GM15510 (cell line): ENCODE data around the gene INSYN2B.

Experiments
- POLR2A ChIP-seq: IDR thresholded peaks from 3 replicates; pipeline ENCODE4 v1.6.1; 2011; ENCODE audit warnings: borderline replicate concordance; ENCODE audit not compliant: insufficient read length; ENCODE audit errors: extremely low read depth

Gene INSYN2B

DNA sequence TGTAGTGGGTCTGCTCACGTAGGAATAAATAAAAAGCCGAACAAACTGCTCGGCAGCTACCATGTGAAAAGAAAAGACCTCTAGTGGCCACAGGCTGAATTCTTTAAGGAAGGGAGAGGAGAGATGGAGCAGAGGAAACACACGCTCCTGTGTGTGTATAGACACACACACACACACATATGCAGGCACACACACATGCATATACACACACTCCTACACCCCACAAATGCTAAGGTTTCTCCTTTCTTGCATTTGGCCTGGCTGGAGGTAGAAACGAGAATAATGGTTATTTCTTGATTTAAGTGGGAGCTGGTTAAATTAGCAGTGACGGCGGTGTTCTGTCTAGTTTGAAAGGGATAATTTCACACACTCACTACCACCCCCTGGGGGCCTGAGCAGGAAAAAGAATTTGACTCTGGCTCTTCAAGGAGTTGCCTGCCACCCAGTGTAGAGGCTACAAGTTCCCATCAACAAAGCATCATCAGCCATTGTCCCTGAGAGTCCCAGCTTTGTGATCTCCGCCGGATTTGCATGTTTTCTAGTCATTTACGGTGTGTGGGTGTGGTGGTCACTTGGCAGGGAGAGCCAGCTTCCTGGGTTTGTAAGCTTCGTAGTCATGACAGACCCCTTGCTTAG, at the start of gene INSYN2B:
Gene INSYN2B, minus strand, starts transcription at position 78 of the 636 bp plus-strand sequence. CDS start 96,597 bp downstream, outside the sequence.
- TF ChIP-seq POLR2A = no peak

DNA sequence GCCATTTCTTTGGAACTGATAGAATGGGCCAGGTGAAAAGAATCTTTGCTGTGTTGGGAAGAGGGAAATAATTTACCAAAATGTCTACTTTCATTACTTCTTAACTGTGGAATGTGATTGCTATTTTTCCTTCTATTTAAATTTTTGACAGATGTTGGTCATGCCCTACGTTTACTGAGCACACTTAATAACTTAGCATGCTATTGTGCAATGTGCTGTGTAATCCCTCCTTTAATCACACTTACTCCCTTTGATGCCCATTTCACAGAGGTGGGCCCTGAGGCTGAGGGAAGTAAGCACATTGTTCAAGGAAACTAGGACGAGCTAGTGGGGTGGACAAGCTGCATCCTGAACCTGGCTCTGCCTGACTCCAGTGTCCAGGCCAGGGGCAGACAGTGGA, 47.8 kb upstream of the INSYN2B start:
- no peak for TF ChIP-seq POLR2A

GRCh38 chr5:170025853-170026252, 45.6 kb upstream of the INSYN2B start:
- no peak for TF ChIP-seq POLR2A

DNA sequence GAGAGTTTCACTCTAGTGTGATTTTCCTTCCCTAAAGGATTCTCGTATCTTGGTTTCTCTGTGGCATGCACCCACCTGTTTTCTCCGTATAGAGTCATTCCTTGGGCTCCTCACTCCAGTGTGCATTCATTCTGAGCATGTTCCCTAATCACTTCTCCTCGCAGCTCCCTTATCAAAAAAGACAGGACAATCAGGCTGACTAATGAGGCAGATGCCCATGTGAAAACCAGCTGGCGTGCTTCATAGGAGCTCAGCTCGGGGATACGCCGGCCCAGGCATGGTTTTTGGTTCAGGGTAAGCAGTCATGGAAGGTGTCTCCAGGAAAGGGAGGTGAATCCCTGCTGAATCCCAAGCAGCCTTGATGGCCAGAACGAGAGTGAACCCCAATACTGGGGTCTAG, 41.2 kb upstream of the INSYN2B start:
- TF ChIP-seq POLR2A = no peak

DNA sequence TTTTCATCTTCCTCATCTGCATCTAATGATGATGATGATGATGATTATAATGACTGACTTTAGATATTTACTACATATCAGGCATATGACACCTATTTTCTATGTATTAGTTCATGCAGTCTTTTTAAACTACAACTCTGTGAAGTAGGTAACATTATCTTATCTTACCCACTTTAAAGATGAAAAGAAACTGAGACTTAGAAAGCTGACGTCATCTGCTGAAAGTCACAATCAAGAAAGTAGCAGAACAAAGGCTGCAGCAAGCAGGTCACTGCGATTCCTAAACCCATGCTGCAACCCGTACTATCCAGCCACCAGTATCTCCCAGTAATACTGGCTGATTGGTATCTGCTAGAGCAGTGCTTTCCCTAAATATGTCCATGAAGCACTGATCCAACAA, 40.1 kb upstream of the INSYN2B start:
- no peak for TF ChIP-seq POLR2A

GRCh38 chr5:170012622-170013021, 32.3 kb upstream of the INSYN2B start:
- no peak for TF ChIP-seq POLR2A

DNA sequence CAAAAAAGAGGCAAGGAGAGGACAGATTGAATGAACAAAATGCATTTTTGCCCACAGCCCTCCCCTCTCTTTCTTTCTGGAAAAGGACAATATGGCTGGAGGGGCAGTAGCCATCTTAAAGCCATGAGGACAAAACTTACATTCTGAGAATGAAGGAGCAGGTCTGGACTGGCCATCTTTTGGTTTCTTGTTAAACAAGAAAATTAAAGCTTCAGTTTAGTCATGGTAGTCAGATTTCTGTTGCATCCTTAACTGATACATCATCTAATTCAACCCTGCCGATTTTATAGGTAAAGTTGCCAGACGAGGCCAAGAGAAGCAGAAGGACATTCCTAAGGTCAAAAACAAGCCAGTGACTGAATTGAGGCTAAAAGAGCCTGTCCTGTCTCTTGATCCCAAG, 31.5 kb upstream of the INSYN2B start:
- TF ChIP-seq POLR2A = no peak

GRCh38 chr5:170010595-170010994, 30.3 kb upstream of the INSYN2B start:
- TF ChIP-seq POLR2A = no peak

DNA sequence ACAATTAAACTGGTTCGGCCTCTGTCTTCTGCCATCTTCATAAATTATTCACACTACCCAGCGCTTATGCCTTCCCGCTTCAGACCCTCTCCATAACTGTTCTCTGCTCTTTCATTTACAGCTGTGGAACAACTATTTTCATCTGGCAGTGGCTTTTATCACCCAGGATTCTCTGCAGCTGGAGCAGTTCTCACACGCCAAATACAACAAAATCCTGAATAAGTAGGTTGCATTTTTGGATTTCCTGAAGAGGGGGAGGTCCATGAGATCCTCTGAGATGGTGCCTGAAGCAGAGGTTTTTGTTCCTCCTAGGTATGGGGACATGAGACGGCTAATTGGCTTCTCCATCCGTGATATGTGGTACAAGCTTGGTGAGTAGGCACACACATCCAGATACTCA, 28.1 kb upstream of the INSYN2B start:
- no peak for TF ChIP-seq POLR2A

DNA sequence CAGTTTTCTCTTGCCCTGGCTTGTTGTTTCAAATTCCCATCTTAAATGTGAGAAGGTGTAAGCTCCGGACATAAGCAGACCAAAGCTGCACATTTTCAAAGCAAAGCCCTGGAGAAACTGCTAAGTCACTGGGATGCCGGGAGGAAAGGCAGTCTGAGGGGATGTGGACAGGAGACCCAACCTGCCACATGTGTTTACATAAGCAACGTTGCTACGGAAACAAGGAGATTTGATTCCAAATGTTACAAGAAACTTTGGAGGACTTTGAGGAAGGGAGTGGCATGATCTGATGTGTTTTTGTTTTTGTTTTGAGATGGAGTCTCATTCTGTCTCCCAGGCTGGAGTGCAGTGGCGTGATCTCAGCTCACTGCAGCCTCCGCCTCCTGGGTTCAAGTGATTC, 25.7 kb upstream of the INSYN2B start:
- no peak for TF ChIP-seq POLR2A

DNA sequence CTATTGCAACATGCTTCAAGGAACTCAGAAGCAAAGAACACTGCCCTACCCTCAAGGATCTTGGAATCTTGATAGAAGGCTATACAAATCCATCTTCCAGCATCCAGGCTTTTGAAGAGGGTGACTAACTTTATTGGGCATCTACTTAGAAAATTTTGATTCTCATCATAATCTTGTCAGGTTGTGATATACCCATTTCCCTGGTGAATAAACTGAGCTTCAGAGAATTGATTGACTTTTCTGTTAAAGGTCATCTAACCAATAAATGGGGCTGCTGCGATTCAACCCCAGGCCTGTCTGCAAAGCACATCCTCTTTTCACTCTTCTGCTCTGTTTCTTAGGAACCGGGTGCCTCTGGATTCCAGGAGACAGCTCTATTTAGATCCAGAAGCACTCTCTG, 19.9 kb upstream of the INSYN2B start:
- TF ChIP-seq POLR2A = no peak

DNA sequence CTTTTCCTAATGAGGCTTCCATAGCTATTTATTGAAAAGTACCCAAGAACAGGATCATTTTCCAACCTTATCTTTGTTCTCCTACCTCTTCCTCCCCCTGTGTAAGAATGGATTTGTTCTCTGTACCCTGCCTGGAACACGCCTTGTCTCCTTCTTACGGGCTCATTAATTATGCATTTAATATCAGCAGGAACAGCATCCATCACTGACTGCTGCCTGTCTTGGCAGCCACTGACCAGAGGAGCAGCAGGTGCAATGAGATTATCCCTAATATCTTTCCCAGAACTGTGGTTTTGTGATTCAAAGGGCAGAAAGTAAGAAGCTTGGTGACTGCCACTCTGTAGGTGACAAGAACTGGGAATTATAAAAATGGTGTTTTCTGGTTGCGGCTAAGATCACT, 19.3 kb upstream of the INSYN2B start:
- no peak for TF ChIP-seq POLR2A

- TF ChIP-seq POLR2A = no peak
Measured at GRCh38 chr5:169997798-169998197, 17.5 kb upstream of the INSYN2B start.

GRCh38 chr5:169993485-169993790, 13.1 kb upstream of the INSYN2B start:
- TF ChIP-seq POLR2A = no peak

GRCh38 chr5:169992789-169993484, 12.6 kb upstream of the INSYN2B start:
- TF ChIP-seq POLR2A = no peak

DNA sequence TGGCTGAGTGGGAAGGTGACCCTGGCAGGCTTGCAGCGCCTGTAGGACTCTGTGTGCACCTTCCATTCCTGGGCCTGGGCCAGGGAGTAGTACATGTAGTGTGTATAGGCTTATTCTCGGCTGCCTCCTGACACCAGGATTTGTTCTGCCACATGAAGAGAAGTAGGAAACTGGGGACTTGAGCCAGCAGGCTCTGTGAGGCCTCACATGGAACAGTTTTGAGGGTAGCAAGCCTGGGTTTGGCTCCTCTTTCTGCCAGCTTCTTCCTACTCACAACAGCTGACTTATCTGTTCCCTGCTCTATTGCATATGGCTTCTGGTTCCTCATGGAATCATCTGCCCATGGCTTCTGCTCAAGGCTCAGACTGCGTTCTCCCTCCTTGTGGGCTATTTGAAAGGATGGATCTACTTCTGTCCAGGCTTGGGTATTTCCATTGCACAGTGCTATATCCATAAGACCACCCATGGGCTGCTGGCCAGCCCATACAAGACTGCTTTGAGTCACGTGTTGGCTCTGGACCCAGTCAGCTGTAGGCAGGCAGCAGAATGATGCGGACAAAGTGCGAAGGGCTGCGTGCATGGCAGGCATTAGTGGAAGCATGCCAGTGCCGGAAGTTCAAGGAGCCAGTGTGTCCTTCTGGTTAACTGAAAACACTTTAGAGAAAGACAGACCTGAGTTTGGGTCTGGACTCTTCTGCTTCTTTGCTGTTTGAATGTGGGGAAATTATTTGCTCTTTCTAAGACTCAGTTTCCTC, 11.0 kb upstream of the INSYN2B start:
- no peak for TF ChIP-seq POLR2A
